ENCODE measurements around the gene MIA.

- TF ChIP-seq CTCF (IDR thresholded peaks at IDR 0.05) (no peak), POLR2A (IDR thresholded peaks at IDR 0.05) (no peak), EP300 (IDR thresholded peaks at IDR 0.05) (no peak)
Observed at GRCh38 chr19:40778706-40779284, 3.5 kb downstream of the MIA start.

All from tibial nerve (tissue), 4 donors.